ENCODE data around the gene FLACC1.

DNA sequence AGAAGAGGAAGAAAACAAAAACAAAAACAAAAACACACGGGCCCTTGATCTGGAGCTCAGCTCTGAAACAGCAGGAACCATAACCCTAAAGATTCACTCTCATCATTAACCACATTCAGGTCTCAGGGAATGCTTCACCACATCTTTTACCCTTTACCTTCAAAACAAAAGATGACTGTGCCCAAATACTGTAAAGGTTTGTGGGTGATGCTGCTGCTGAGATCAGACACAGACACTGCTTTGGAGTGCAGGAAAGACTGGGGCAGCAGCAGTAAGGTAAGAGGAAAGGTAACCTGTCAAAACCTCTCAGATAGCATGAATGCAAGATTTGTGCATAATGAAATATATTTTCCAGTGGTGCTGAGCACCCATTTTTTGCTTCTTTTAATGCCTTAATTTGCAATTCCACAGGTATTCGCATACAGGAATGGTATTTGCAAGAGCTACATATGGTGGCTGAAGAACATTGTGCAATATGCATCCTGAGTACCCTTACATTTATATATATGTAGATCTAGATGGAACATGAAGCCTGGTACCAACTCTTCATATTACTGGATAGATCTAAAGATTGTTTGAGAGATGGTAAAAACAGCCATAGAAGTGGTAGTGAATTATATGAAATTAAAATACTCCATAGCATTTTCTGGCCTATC lies 4.1 kb upstream of the FLACC1 start:
- TF ChIP-seq, protein P1, sequence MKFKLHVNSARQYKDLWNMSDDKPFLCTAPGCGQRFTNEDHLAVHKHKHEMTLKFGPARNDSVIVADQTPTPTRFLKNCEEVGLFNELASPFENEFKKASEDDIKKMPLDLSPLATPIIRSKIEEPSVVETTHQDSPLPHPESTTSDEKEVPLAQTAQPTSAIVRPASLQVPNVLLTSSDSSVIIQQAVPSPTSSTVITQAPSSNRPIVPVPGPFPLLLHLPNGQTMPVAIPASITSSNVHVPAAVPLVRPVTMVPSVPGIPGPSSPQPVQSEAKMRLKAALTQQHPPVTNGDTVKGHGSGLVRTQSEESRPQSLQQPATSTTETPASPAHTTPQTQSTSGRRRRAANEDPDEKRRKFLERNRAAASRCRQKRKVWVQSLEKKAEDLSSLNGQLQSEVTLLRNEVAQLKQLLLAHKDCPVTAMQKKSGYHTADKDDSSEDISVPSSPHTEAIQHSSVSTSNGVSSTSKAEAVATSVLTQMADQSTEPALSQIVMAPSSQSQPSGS (CRISPR knock-in tag; IDR thresholded peaks at IDR 0.05; ENCODE audit: borderline replicate concordance, low read depth): no peak
- TF ChIP-seq, protein P2, sequence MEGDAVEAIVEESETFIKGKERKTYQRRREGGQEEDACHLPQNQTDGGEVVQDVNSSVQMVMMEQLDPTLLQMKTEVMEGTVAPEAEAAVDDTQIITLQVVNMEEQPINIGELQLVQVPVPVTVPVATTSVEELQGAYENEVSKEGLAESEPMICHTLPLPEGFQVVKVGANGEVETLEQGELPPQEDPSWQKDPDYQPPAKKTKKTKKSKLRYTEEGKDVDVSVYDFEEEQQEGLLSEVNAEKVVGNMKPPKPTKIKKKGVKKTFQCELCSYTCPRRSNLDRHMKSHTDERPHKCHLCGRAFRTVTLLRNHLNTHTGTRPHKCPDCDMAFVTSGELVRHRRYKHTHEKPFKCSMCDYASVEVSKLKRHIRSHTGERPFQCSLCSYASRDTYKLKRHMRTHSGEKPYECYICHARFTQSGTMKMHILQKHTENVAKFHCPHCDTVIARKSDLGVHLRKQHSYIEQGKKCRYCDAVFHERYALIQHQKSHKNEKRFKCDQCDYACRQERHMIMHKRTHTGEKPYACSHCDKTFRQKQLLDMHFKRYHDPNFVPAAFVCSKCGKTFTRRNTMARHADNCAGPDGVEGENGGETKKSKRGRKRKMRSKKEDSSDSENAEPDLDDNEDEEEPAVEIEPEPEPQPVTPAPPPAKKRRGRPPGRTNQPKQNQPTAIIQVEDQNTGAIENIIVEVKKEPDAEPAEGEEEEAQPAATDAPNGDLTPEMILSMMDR (IDR thresholded peaks at IDR 0.05): no peak
- TF ChIP-seq, protein P3, sequence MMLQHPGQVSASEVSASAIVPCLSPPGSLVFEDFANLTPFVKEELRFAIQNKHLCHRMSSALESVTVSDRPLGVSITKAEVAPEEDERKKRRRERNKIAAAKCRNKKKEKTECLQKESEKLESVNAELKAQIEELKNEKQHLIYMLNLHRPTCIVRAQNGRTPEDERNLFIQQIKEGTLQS (CRISPR knock-in tag; conservative IDR thresholded peaks at IDR 0.05): no peak
- no peak for TF ChIP-seq CREB1 (CRISPR knock-in tag; IDR thresholded peaks at IDR 0.05)
- TF ChIP-seq, protein P4, sequence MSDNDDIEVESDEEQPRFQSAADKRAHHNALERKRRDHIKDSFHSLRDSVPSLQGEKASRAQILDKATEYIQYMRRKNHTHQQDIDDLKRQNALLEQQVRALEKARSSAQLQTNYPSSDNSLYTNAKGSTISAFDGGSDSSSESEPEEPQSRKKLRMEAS (CRISPR knock-in tag; IDR thresholded peaks at IDR 0.05): no peak
- TF ChIP-seq, protein P5, sequence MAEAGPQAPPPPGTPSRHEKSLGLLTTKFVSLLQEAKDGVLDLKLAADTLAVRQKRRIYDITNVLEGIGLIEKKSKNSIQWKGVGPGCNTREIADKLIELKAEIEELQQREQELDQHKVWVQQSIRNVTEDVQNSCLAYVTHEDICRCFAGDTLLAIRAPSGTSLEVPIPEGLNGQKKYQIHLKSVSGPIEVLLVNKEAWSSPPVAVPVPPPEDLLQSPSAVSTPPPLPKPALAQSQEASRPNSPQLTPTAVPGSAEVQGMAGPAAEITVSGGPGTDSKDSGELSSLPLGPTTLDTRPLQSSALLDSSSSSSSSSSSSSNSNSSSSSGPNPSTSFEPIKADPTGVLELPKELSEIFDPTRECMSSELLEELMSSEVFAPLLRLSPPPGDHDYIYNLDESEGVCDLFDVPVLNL (CRISPR knock-in tag; IDR thresholded peaks at IDR 0.05; ENCODE audit: borderline replicate concordance, low read depth): no peak
